WTC11 (cell line): ENCODE data around the gene KIAA0753. TPM values are rescaled to one million over a fixed set of nuclear protein-coding genes. Genes with fewer than 3 reads are reported as not detected.

ENCODE experiments used
- ATAC-seq: fragments of 200-7000 bp; cut with Tn5 transposase; 2 replicates; pipeline ENCODE4 v1.10.0; 2021; ENCODE audit warnings: mild to moderate bottlenecking, moderate library complexity
- CTCF ChIA-PET: fragments of 300-600 bp; sonication (Branson Sonifier 250); formaldehyde crosslinking; loops from one replicate; lab custom pipeline; 2021; ENCODE audit warnings: antibody characterized with exemption; lab: Charles Lee
- POLR2A ChIA-PET: fragments of 350-600 bp; sonication (Branson Sonifier 250); formaldehyde crosslinking; loops from one replicate; lab custom pipeline; 2021; ENCODE audit warnings: antibody characterized with exemption; lab: Charles Lee
- DNase-seq: peaks from one replicate; pipeline ENCODE4 v3.0.0; 2021; ENCODE audit warnings: low spot score
- H3K27ac Mint-ChIP-seq: 2 replicates; pipeline ENCODE4 v1.8.0; 2021; ENCODE audit warnings: mixed read lengths
- H3K27me3 Mint-ChIP-seq: 2 replicates; pipeline ENCODE4 v1.8.0; 2021; ENCODE audit warnings: low read depth, mild to moderate bottlenecking, moderate library complexity, mixed read lengths
- H3K36me3 Mint-ChIP-seq: 2 replicates; pipeline ENCODE4 v1.8.0; 2021; ENCODE audit warnings: mixed read lengths
- H3K4me1 Mint-ChIP-seq: 2 replicates; pipeline ENCODE4 v1.8.0; 2022; ENCODE audit warnings: mixed read lengths
- H3K4me3 Mint-ChIP-seq: 2 replicates; pipeline ENCODE4 v1.8.0; 2021; ENCODE audit warnings: mild to moderate bottlenecking, moderate library complexity, mixed read lengths
- H3K9me3 Mint-ChIP-seq: 2 replicates; pipeline ENCODE4 v1.8.0; 2021; ENCODE audit warnings: mixed read lengths
- ATF1 ChIP-seq: sonication (generic); formaldehyde crosslinking; IDR thresholded peaks from 2 replicates; pipeline ENCODE4 v1.8.1; 2023; ENCODE audit warnings: mild to moderate bottlenecking, moderate library complexity, missing genetic modification reagents
- ATF2 ChIP-seq: sonication (generic); formaldehyde crosslinking; IDR thresholded peaks from 2 replicates; pipeline ENCODE4 v1.8.1; 2022; ENCODE audit warnings: low read depth, missing genetic modification reagents, borderline replicate concordance
- CTCF ChIP-seq: fragments of 200-600 bp; IDR thresholded peaks from 2 replicates; pipeline ENCODE4 v1.8.0; 2022; ENCODE audit warnings: antibody characterized with exemption
- E2F1 ChIP-seq: sonication (generic); formaldehyde crosslinking; IDR thresholded peaks from 2 replicates; pipeline ENCODE4 v1.8.0; 2022; ENCODE audit warnings: mild to moderate bottlenecking, missing genetic modification reagents
- ESRRA ChIP-seq: sonication (generic); formaldehyde crosslinking; IDR thresholded peaks from 2 replicates; pipeline ENCODE4 v1.8.1; 2022; ENCODE audit warnings: mild to moderate bottlenecking, missing genetic modification reagents, borderline replicate concordance
- FOXK1 ChIP-seq: sonication (generic); formaldehyde crosslinking; IDR thresholded peaks from 2 replicates; pipeline ENCODE4 v1.8.0; 2022; ENCODE audit warnings: mild to moderate bottlenecking, moderate library complexity, missing genetic modification reagents
- FOXP4 ChIP-seq: sonication (generic); formaldehyde crosslinking; IDR thresholded peaks from 2 replicates; pipeline ENCODE4 v1.8.0; 2022; ENCODE audit warnings: mild to moderate bottlenecking, missing genetic modification reagents
- GRHL2 ChIP-seq: fragments of 250-450 bp; sonication (Bioruptor Pico); IDR thresholded peaks from 2 replicates; pipeline ENCODE4 v1.8.0; 2022; ENCODE audit warnings: mild to moderate bottlenecking, moderate library complexity; ENCODE audit not compliant: insufficient replicate concordance, severe bottlenecking
- IRF1 ChIP-seq: sonication (generic); formaldehyde crosslinking; IDR thresholded peaks from 2 replicates; pipeline ENCODE4 v1.8.0; 2023; ENCODE audit warnings: missing genetic modification reagents
- KAT7 ChIP-seq: sonication (generic); formaldehyde crosslinking; IDR thresholded peaks from 2 replicates; pipeline ENCODE4 v1.8.1; 2023; ENCODE audit warnings: missing genetic modification reagents, mild to moderate bottlenecking, borderline replicate concordance
- RORB ChIP-seq: fragments of 250-450 bp; sonication (Bioruptor Pico); IDR thresholded peaks from 2 replicates; pipeline ENCODE4 v1.9.0; 2021; ENCODE audit warnings: mild to moderate bottlenecking
- SMAD4 ChIP-seq: sonication (generic); formaldehyde crosslinking; IDR thresholded peaks from 2 replicates; pipeline ENCODE4 v1.8.0; 2022; ENCODE audit warnings: mild to moderate bottlenecking, missing genetic modification reagents
- STAT6 ChIP-seq: sonication (generic); formaldehyde crosslinking; conservative IDR thresholded peaks from 2 replicates; pipeline ENCODE4 v1.8.1; 2023; ENCODE audit warnings: mild to moderate bottlenecking, low read depth, missing genetic modification reagents, moderate library complexity
- ZBTB21 ChIP-seq: sonication (generic); formaldehyde crosslinking; IDR thresholded peaks from 2 replicates; pipeline ENCODE4 v1.8.1; 2023; ENCODE audit warnings: mild to moderate bottlenecking, missing genetic modification reagents, borderline replicate concordance
- ZNF232 ChIP-seq: sonication (generic); formaldehyde crosslinking; IDR thresholded peaks from 2 replicates; pipeline ENCODE4 v1.8.0; 2022; ENCODE audit warnings: mild to moderate bottlenecking, missing genetic modification reagents
- ZNF263 ChIP-seq: sonication (generic); formaldehyde crosslinking; IDR thresholded peaks from 2 replicates; pipeline ENCODE4 v1.8.1; 2022; ENCODE audit warnings: low read depth, mild to moderate bottlenecking, moderate library complexity, missing genetic modification reagents
- ZNF671 ChIP-seq: fragments of 250-450 bp; sonication (Bioruptor Pico); IDR thresholded peaks from 2 replicates; pipeline ENCODE4 v1.8.0; 2021; ENCODE audit warnings: mild to moderate bottlenecking
- total RNA-seq: library from RNA; stranded (reverse); gene quantifications from 3 replicates; pipeline ENCODE4 v1.2.3, GENCODE V29; 2021

KIAA0753 gene
- total RNA-seq, 1 experiment from 2014 or later, result 22.8 TPM

GRCh38 chr17:6599364-6599763, 41.1 kb downstream of the KIAA0753 start:
- ATAC-seq (no peak), DNase-seq (no peak)
- CTCF ChIA-PET, result interaction anchor here (0.5 to 1.9 kb wide), 3 partner anchors 12 to 127 kb away, joined by 3 to 6 read pairs (median 3); no protein-coding TSS in a partner anchor
- POLR2A ChIA-PET, result no interaction called here
- TF ChIP-seq FOXK1, result no peak
- TF ChIP-seq CTCF, result no peak
- no peak for TF ChIP-seq IRF1 (CRISPR knock-in tag)
- Mint-ChIP-seq H3K4me1 (no peaks in the 10 kb centered on the region), H3K9me3 (no peaks in the 10 kb centered on the region), H3K4me3 (no peak overlapping the region), H3K27ac (no peak overlapping the region), H3K27me3 (no peaks in the 10 kb centered on the region), H3K36me3 (peaks cover 19% of the 10 kb centered on the region)

- Mint-ChIP-seq H3K27ac (no peak overlapping the region), H3K27me3 (no peaks in the 10 kb centered on the region), H3K4me1 (no peaks in the 10 kb centered on the region; the same call in 1 of the 2 replicates), H3K9me3 (no peaks in the 10 kb centered on the region), H3K36me3 (peaks cover 27% of the 10 kb centered on the region), H3K4me3 (no peak overlapping the region)
- no peak for ATAC-seq
- ChIA-PET CTCF (interaction anchor here (1.9 kb wide), 1 partner anchor 125 kb away, joined by 6 read pairs; no protein-coding TSS in a partner anchor), POLR2A (no interaction called here)
- no peak for DNase-seq
- no peak for TF ChIP-seq FOXP4 (CRISPR knock-in tag)
- no peak for TF ChIP-seq RORB
- TF ChIP-seq ZNF671 (CRISPR knock-in tag), result no peak
- TF ChIP-seq ZNF263, result no peak
- TF ChIP-seq ZNF232 (CRISPR knock-in tag), result no peak
- TF ChIP-seq ATF2 (CRISPR knock-in tag), result no peak
- TF ChIP-seq E2F1, result no peak
- TF ChIP-seq ATF1 (CRISPR knock-in tag), result no peak
- TF ChIP-seq SMAD4 (CRISPR knock-in tag), result no peak
- TF ChIP-seq ESRRA, result no peak
- no peak for TF ChIP-seq KAT7 (CRISPR knock-in tag)
- TF ChIP-seq ZBTB21 (CRISPR knock-in tag), result no peak
- no peak for TF ChIP-seq STAT6 (CRISPR knock-in tag)
- no peak for TF ChIP-seq GRHL2 (CRISPR knock-in tag)
These were observed 42.8 kb downstream of the KIAA0753 start for GRCh38 chr17:6597727-6598126.
